Stomach (tissue), 9 donors: ENCODE data around the gene GABBR1. TPM values are rescaled to one million over a fixed set of nuclear protein-coding genes. Genes with fewer than 3 reads are reported as not detected.

ENCODE experiments used
- DNase-seq, 2 donors: peaks; one replicate each; pipeline versions ENCODE4 v3.0.0 to v3.0.0-alpha.2; 2013 to 2019
- H3K27ac ChIP-seq, 5 donors: fragments of 200-600 bp in 4 of 5; sonication (generic) in 4 of 5; one replicate each; pipeline ENCODE4 v1.5.1; 2013 to 2019; ENCODE audit warnings: mild to moderate bottlenecking in 1 of 5, moderate library complexity in 1 of 5
- H3K27me3 ChIP-seq, 3 donors: fragments of 200-600 bp; sonication (generic); one replicate each; pipeline ENCODE4 v1.5.1; 2017 to 2019; ENCODE audit warnings: mixed run types in 1 of 3
- H3K36me3 ChIP-seq, 4 donors: fragments of 200-600 bp; sonication (generic); 1 replicate in 3 of 4; 2 replicates in 1 of 4; pipeline ENCODE4 v1.5.1; 2016 to 2019
- H3K4me1 ChIP-seq, 4 donors: fragments of 200-600 bp; sonication (generic); one replicate each; pipeline ENCODE4 v1.5.1; 2016 to 2019
- H3K4me3 ChIP-seq, 4 donors: fragments of 200-600 bp; sonication (generic) in 3 of 4; one replicate each; pipeline ENCODE4 v1.5.1; 2016 to 2019; ENCODE audit warnings: mild to moderate bottlenecking in 1 of 4
- H3K9me3 ChIP-seq, 4 donors: fragments of 200-600 bp; sonication (generic); one replicate each; pipeline ENCODE4 v1.5.1; 2016 to 2019
- EP300 ChIP-seq: sonication (generic); formaldehyde crosslinking; IDR thresholded peaks from one replicate; pipeline ENCODE4 v1.6.1; 2017; ENCODE audit warnings: antibody characterized with exemption
- POLR2A ChIP-seq, 4 donors: fragments of 450-650 bp; IDR thresholded peaks; one replicate each; pipeline ENCODE4 v1.6.1; 2016; ENCODE audit warnings: antibody characterized with exemption in 4 of 4, control low read depth in 2 of 4, mild to moderate bottlenecking in 1 of 4, moderate library complexity in 1 of 4
- POLR2AphosphoS5 ChIP-seq, 3 donors: sonication (generic); formaldehyde crosslinking; IDR thresholded peaks; one replicate each; pipeline ENCODE4 v1.6.1; 2016; ENCODE audit warnings: antibody characterized with exemption in 3 of 3
- WGBS, 5 donors: extraction: QIAGEN DNeasy Blood & Tissue Kit in 3 of 5; methylation state at CpG; one replicate each; pipeline versions ENCODE4 v1.1.5 to v1.1.7; 2013 to 2018; 5-methylcytosine and 5-hydroxymethylcytosine counted together
- intact Hi-C: fragments of 100-400 bp; cut with DNase I; formaldehyde crosslinking; loops from one replicate; pipeline ENCODE4 v1.15.1; 2023; ENCODE audit warnings: low total_unique reads
- polyA plus RNA-seq, 3 donors: library from polyadenylated mRNA; stranded (reverse); fragments of 200-250 nt; gene quantifications; one replicate each; pipeline ENCODE4 v1.2.3, GENCODE V29; 2013
- total RNA-seq, 5 donors: library from RNA; depleted of rRNA; stranded (reverse); fragments of >200 nt; gene quantifications; one replicate each; pipeline versions ENCODE4 v1.1.0 to v1.2.3, GENCODE V29; 2014 to 2016
- TF ChIP-seq, protein P1 (sequence below), 7 experiments: fragments of 450-650 bp in 4 of 7; fragments of 200-600 bp in 3 of 7; sonication (generic) in 3 of 7; IDR thresholded peaks; one replicate each; pipeline ENCODE4 v1.5.1; 2016 to 2019; ENCODE audit warnings: antibody characterized with exemption in 7 of 7, control low read depth in 2 of 7, mild to moderate bottlenecking in 1 of 7
- donor health status: healthy with polysubstance abuse.
- donor health status: Bipolar disorder and iron deficiency.
- donor health status: healthy.

The GABBR1 gene
- total and polyA plus RNA-seq, 8 donors = 4.5 to 101 (median 29.8) TPM

DNA sequence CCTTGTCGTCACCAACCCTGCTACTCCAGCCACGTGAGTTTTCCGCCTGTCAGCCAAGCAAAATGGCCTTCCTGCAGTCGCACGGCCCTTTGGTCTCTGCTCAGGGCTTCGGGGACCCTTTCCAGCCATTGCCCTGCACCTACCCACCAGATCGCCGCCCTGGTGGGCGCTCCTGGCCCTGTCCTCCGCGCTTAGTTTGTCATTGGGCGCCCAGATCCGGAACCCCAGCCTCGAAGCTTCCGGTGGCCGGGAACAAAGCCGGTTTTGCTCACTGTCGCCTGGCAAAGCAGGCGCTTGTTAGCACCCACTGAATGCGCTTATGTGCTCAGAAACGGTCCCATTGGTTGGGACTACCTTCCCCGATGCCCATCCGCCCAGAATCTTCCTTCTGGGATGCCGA lies 47.4 kb upstream of the GABBR1 start:
- WGBS, 5 donors = 59 to 93% (median 89%) methylated on average over 23 to 24 of the region's 24 CpGs
- H3K9me3 ChIP-seq = no peaks in the 10 kb centered on the region
- H3K4me1 ChIP-seq = peaks cover 0 to 6% (median 0%) of the 10 kb centered on the region in 4 donors
- TF ChIP-seq, protein P1, sequence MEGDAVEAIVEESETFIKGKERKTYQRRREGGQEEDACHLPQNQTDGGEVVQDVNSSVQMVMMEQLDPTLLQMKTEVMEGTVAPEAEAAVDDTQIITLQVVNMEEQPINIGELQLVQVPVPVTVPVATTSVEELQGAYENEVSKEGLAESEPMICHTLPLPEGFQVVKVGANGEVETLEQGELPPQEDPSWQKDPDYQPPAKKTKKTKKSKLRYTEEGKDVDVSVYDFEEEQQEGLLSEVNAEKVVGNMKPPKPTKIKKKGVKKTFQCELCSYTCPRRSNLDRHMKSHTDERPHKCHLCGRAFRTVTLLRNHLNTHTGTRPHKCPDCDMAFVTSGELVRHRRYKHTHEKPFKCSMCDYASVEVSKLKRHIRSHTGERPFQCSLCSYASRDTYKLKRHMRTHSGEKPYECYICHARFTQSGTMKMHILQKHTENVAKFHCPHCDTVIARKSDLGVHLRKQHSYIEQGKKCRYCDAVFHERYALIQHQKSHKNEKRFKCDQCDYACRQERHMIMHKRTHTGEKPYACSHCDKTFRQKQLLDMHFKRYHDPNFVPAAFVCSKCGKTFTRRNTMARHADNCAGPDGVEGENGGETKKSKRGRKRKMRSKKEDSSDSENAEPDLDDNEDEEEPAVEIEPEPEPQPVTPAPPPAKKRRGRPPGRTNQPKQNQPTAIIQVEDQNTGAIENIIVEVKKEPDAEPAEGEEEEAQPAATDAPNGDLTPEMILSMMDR (IDR thresholded peaks at IDR 0.05) = no peak
- no peak for TF ChIP-seq POLR2AphosphoS5 (IDR thresholded peaks at IDR 0.05)
- TF ChIP-seq EP300 = no peak
- TF ChIP-seq POLR2A (IDR thresholded peaks at IDR 0.05) = no peak
- H3K27ac ChIP-seq = no peak overlapping the region
- DNase-seq = no peak
- no peaks in the 10 kb centered on the region for H3K36me3 ChIP-seq
- peak overlapping the region in 1 of 4 donors; percentile 13 for H3K4me3 ChIP-seq
- peaks cover 0 to 15% (median 10%) of the 10 kb centered on the region in 3 donors for H3K27me3 ChIP-seq
- intact Hi-C loops = no loop called here

DNA sequence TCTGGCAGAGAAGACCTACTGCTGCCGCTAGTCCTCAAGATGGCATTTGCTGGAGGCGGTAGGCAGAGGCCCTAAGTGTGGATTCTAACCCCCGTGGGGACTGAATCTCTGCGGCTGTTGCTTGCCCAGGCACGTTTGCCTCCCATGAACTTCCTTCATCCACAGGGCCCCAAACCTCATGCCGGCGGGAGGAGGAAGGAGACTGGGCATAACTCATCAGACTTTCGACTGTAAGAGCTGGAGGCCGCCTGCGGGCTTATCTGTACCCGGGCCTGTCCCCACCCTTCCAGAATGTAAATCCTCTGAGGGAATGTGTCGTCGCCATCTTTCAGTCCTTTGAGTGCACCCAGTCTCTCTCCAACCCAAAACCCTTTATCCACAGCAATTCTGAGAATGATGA lies 47.0 kb upstream of the GABBR1 start:
- no peaks in the 10 kb centered on the region for H3K36me3 ChIP-seq
- H3K4me3 ChIP-seq = no peak overlapping the region
- 73 to 85% (median 84%) methylated on average over 13 of the region's 13 CpGs for WGBS, 5 donors
- H3K27ac ChIP-seq = no peak overlapping the region
- TF ChIP-seq EP300 (no peak), POLR2AphosphoS5 (IDR thresholded peaks at IDR 0.05) (no peak), POLR2A (IDR thresholded peaks at IDR 0.05) (no peak)
- TF ChIP-seq, protein P1 (IDR thresholded peaks at IDR 0.05) = no peak
- DNase-seq = no peak
- H3K9me3 ChIP-seq = no peaks in the 10 kb centered on the region
- peaks cover 0 to 14% (median 10%) of the 10 kb centered on the region in 3 donors for H3K27me3 ChIP-seq
- intact Hi-C loops = no loop called here
- peaks cover 0 to 6% (median 0%) of the 10 kb centered on the region in 4 donors for H3K4me1 ChIP-seq

- Histone ChIP-seq H3K4me3 (no peak overlapping the region), H3K36me3 (no peaks in the 10 kb centered on the region), H3K9me3 (no peaks in the 10 kb centered on the region), H3K27me3 (peaks cover 0 to 14% (median 10%) of the 10 kb centered on the region in 3 donors), H3K4me1 (peaks cover 0 to 6% (median 0%) of the 10 kb centered on the region in 4 donors), H3K27ac (no peak overlapping the region)
- TF ChIP-seq, protein P1 (IDR thresholded peaks at IDR 0.05) = no peak
- TF ChIP-seq POLR2A (IDR thresholded peaks at IDR 0.05) = no peak
- no peak for TF ChIP-seq EP300
- TF ChIP-seq POLR2AphosphoS5 (IDR thresholded peaks at IDR 0.05) = no peak
- WGBS, 5 donors = 66 to 87% (median 80%) methylated on average over 5 of the region's 5 CpGs
- no peak for DNase-seq
- intact Hi-C loops = no loop called here
Measured at GRCh38 chr6:29678114-29678513, 45.1 kb upstream of the GABBR1 start.

GRCh38 chr6:29676981-29677601 lies 44.1 kb upstream of the GABBR1 start:
- intact Hi-C loops = no loop called here
- no peaks in the 10 kb centered on the region for H3K36me3 ChIP-seq
- no peak overlapping the region for H3K4me3 ChIP-seq
- H3K4me1 ChIP-seq = peaks cover 0 to 6% (median 0%) of the 10 kb centered on the region in 4 donors
- DNase-seq = no peak
- H3K9me3 ChIP-seq = no peaks in the 10 kb centered on the region
- whole genome bisulfite sequencing, 5 donors = 15 to 44% (median 28%) methylated on average over 2 of the region's 2 CpGs
- H3K27ac ChIP-seq = no peak overlapping the region
- peaks cover 0 to 14% (median 10%) of the 10 kb centered on the region in 3 donors for H3K27me3 ChIP-seq
- TF ChIP-seq EP300 (no peak), POLR2AphosphoS5 (IDR thresholded peaks at IDR 0.05) (no peak)

- 42 to 100% (median 88%) methylated on average over 1 of the region's 1 CpG for WGBS, 5 donors
- H3K4me3 ChIP-seq = no peak overlapping the region
- no peak overlapping the region for H3K27ac ChIP-seq
- H3K36me3 ChIP-seq = no peaks in the 10 kb centered on the region
- H3K9me3 ChIP-seq = no peaks in the 10 kb centered on the region
- intact Hi-C loops = no loop called here
- DNase-seq = no peak
- TF ChIP-seq POLR2AphosphoS5 (IDR thresholded peaks at IDR 0.05) (no peak), EP300 (no peak), POLR2A (IDR thresholded peaks at IDR 0.05) (no peak)
- TF ChIP-seq, protein P1 (IDR thresholded peaks at IDR 0.05) = no peak
- peaks cover 0 to 6% (median 0%) of the 10 kb centered on the region in 4 donors for H3K4me1 ChIP-seq
- peaks cover 0 to 21% (median 4%) of the 10 kb centered on the region in 3 donors for H3K27me3 ChIP-seq
Measured at GRCh38 chr6:29675561-29675960, 42.6 kb upstream of the GABBR1 start.
